ENCODE measurements around the gene NFKBIB.

DNA sequence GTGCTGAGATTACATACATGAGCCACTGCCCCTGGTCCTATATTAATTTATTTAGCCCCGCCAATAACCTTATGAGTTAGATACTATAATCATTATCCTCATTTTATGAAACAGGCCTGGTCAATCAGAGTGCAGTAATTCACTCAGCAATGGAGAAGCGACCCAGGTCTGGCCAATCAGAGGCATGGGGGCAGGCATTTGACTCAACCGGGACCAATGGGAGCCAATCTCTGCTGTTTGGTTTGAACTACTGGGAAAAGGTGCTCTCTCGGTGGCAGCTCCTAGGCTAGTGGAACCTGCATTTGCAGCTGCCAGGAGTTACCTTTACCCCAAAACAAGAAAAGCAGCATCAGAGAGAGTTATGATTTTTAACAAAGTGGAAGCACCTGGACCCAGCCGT, 6.9 kb upstream of the NFKBIB start:
- TF ChIP-seq, protein P1, sequence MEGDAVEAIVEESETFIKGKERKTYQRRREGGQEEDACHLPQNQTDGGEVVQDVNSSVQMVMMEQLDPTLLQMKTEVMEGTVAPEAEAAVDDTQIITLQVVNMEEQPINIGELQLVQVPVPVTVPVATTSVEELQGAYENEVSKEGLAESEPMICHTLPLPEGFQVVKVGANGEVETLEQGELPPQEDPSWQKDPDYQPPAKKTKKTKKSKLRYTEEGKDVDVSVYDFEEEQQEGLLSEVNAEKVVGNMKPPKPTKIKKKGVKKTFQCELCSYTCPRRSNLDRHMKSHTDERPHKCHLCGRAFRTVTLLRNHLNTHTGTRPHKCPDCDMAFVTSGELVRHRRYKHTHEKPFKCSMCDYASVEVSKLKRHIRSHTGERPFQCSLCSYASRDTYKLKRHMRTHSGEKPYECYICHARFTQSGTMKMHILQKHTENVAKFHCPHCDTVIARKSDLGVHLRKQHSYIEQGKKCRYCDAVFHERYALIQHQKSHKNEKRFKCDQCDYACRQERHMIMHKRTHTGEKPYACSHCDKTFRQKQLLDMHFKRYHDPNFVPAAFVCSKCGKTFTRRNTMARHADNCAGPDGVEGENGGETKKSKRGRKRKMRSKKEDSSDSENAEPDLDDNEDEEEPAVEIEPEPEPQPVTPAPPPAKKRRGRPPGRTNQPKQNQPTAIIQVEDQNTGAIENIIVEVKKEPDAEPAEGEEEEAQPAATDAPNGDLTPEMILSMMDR (IDR thresholded peaks at IDR 0.05; ENCODE audit: low read length): no peak
- TF ChIP-seq EZH2phosphoT487 (IDR thresholded peaks at IDR 0.05; ENCODE audit: low read length) (no peak), EZH2 (optimal IDR thresholded peaks at IDR 0.05; ENCODE audit: low read depth, low read length) (no peak)
